ENCODE measurements around the gene CHI3L2. TPM values are rescaled to one million over a fixed set of nuclear protein-coding genes. Genes with fewer than 3 reads are reported as not detected.
A peak's percentile ranks its signal among the peaks of the same experiment; 100 is the strongest.

CHI3L2 gene
- total and polyA plus RNA-seq, 2 of the 13 experiments (the other 11 are each of a cell fraction or from before 2014, with no cell fraction given), result 0.46 to 1.7 TPM

GRCh38 chr1:111227851-111228747 lies 586 bp downstream of the CHI3L2 start (continued):
- TF ChIP-seq ZNF256 (CRISPR knock-in tag; conservative IDR thresholded peaks at IDR 0.05) (no peak), ZNF598 (CRISPR knock-in tag; IDR thresholded peaks at IDR 0.05; ENCODE audit: borderline replicate concordance) (no peak), RFX3 (CRISPR knock-in tag; IDR thresholded peaks at IDR 0.05) (no peak), RERE (CRISPR knock-in tag; IDR thresholded peaks at IDR 0.05; ENCODE audit: low read depth) (peak; percentile 34; the same call in 1 of the 2 replicates), KDM5A (IDR thresholded peaks at IDR 0.05; ENCODE audit: borderline replicate concordance, low read length) (no peak), NFE2L2 (IDR thresholded peaks at IDR 0.05; ENCODE audit: low read length) (peak; percentile 29; the same call in 1 of the 2 replicates), NFKB2 (CRISPR knock-in tag; IDR thresholded peaks at IDR 0.05; ENCODE audit: borderline replicate concordance) (no peak), KLF6 (CRISPR knock-in tag; IDR thresholded peaks at IDR 0.05) (no peak), ZNF879 (CRISPR knock-in tag; IDR thresholded peaks at IDR 0.05) (no peak), POGZ (CRISPR knock-in tag; IDR thresholded peaks at IDR 0.05) (peak; percentile 80), KLF11 (CRISPR knock-in tag; IDR thresholded peaks at IDR 0.05) (no peak), REPIN1 (CRISPR knock-in tag; IDR thresholded peaks at IDR 0.05; ENCODE audit: borderline replicate concordance, low read depth) (no peak), ZNF616 (CRISPR knock-in tag; IDR thresholded peaks at IDR 0.05; ENCODE audit: low read depth) (no peak), ZNF142 (CRISPR knock-in tag; IDR thresholded peaks at IDR 0.05) (no peak), ZNF556 (CRISPR knock-in tag; IDR thresholded peaks at IDR 0.05; ENCODE audit: borderline replicate concordance) (peak; percentile 63; the same call in 1 of the 2 replicates), ZNF280B (CRISPR knock-in tag; IDR thresholded peaks at IDR 0.05; ENCODE audit: borderline replicate concordance) (no peak)

All from HepG2 (cell line).